Stimulated activated CD8-positive, alpha-beta memory T cell treated with anti-CD3 and anti-CD28 coated beads, Interleukin-15, amount 100 ng/mL, for 48 hours (primary cell): Measurements from ENCODE around the gene GLRA3.
"Not testable (repeated sequence)": the region's sequence is repeated elsewhere in the genome, so short reads cannot be mapped to it uniquely, and the experiment has no call there.

Source experiments
- DNase-seq, 2 donors: peaks; one replicate each; pipeline ENCODE4 v3.0.0-alpha.2; 2020; ENCODE audit warnings: low read depth in 2 of 2

Gene GLRA3

DNA sequence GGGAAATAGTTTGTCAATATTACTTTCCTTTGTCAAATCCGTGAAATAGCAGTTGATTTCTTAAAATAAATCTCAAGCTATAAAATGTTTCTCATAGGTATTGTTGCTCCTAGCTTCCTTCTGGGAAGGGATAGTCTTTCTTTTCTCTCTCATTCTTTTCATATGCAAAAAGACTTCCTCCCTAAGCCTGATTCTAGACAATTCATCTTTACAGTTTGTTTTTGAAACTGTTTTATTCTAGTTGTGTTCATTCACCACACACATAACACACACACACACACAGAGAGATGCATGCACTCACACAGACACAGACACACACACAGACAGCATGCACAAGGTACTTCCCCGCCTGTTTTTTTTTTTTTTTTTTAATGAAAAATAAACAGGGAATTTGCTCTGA is 18.2 kb downstream of the GLRA3 start:
- DNase-seq: no peak

DNA sequence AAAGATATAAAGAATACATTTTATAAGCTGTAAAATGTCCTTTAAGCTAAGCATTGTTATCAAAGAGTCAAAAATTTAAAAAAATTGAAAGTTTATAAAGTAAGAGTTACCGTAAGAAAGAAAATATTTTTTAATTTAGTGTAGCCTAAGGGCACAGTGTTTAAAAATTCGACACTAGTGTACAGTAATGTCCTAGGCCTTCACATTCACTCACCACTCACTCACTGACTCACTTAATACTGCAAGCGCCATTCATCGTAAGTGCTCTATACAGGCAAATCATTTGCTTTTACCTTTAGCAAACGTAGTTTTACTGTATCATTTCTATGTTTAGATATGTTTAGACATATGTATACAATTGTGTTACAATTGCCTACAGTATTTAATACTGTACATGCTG is 20.2 kb downstream of the GLRA3 start:
- no peak for DNase-seq

DNA sequence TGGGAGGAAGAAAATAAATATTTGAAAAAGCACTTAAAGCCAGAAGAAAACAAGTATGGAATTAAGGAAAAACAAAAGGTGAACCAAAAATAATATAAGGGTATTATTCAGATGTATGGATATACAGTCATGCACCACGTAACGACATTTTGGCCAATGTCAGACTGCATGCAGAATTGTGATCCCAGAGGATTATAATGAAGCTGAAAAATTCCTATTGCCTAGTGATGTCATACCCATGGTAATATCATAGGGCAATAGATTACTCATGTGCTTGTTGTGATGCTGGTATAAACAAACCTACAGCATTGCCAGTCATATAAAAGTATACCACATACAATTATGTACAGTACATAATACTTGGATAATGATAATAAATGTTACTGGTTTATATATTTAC is 20.9 kb downstream of the GLRA3 start:
- DNase-seq: no peak

DNA sequence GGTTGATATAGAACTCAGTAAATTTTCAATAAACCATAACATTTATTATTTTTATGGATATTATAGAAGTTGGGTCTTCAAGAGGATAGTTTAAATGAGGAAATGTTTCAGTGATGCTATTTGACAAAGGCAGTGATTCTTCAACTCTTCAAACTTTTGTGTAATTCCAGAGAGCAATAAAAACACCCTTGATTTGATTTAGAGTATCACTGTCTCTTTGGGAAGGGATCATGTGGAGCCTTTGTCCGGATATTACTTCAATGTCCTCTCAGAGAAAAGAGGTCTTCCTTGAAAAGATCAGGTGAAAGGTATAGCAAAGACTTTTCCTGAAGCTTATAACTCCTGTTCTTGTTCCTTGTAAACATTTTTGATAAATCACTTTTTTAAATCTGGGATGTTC is 23.3 kb downstream of the GLRA3 start:
- DNase-seq: no peak

DNA sequence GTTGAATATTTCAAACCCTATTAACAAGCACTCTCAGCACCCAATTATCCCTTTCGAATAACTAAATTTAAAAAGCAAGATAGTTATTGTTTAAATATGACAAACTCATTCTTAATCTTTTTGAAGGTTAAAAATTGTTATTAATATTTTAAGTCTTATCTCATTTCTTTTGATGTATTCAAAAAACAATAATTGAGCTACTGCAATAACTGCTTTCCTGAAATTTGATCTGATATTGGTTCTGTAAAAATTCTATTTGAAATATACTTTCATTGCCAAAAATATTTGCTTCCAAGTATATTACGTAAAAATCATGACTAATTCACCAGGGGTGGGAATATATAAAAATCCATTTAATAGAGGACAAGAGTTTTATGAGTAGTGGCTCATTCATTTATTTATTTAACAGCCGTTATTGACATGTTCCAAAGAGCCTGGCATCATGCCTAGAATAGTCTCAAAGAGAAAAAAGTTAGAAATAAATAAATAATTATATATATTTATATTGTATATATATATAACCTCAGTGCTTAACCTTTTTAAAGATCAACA is 34.4 kb downstream of the GLRA3 start:
- no peak for DNase-seq

DNA sequence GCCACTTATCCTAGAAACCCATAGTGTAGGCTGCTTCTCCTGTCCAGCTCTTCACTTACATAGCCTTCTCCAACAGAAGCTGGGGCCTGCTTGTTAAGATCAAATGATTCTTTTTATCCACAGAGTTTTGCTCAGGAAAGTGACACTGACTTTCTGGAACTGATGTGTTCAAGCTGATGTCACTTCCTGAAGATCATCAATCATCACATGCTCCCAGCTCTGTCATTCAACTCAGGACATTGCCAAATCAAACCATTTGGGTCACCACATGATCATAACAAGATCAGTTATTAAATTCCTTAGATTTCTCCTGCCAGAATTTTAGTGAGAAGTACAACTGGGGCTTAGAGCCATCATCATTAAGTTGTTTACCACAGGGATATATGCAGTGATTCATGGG is 39.4 kb downstream of the GLRA3 start:
- DNase-seq: no peak

DNA sequence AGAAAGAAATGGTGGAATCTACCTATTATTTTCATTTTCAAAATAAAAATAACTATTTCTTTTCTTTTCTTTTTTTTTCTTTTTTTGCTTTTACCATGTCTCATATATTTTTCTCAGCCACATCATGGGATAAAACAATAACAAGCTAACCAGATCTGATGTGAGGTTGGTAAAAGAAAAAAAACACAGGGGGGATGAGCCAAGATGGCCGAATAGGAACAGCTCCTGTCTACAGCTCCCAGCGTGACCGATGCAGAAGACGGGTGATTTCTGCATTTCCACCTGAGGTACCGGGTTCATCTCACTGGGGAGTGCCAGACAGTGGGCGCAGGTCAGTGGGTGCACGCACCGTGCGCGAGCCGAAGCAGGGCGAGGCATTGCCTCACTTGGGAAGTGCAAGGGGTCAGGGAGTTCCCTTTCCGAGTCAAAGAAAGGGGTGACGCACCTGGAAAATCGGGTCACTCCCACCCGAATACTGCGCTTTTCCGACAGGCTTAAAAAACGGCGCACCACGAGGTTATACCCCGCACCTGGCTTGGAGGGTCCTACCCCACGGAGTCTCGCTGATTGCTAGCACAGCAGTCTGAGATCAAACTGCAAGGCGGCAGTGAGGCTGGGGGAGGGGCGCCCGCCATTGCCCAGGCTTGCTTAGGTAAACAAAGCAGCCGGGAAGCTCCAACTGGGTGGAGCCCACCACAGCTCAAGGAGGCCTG is 50.6 kb downstream of the GLRA3 start:
- DNase-seq: not testable (repeated sequence)

DNA sequence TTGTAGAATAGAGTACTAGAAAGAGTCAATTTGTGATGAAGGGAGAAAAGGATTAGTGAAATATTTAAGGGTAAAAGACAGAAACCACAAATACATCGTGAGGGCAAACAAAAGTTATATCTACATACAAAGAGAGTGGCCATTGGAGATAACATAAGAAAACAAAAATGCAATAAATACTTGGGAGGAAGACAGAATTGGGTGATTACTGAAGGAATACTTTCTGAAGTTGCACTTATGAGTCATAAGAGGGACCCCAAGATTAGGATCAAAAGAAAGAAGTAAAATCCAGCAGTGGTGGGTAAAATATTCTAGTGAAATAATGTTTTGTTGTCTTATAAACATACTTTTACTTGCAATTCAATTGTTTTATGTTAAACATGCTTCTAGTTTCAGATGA is 53.7 kb downstream of the GLRA3 start:
- no peak for DNase-seq

DNA sequence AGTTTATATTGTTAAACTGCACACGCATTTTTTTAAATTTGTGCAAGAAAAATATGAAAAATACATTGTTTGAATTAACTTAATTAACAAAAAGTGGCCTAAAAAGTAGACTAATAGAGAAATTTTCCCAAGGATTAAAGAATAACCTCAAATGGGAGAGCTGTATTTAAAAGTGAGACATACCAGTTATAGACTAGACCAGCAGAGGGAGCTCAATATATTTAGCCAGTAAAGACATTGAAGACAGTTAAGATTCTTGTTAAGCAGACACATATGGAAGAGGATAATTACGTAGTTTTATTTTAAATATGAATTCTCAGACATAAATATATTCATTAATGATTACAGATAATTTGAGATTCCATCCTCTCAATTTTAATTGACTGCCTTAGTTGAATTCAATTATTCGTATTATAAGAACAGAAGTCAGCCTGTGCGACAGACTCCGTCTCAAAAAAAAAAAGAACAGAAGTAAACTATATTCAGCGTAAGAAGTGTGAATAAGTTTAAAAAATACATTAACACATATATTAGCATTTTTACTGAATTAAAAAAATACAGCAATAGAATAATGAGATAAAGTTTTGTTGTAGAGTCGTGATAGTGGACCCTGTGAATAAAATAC is 64.8 kb downstream of the GLRA3 start:
- DNase-seq: no peak

DNA sequence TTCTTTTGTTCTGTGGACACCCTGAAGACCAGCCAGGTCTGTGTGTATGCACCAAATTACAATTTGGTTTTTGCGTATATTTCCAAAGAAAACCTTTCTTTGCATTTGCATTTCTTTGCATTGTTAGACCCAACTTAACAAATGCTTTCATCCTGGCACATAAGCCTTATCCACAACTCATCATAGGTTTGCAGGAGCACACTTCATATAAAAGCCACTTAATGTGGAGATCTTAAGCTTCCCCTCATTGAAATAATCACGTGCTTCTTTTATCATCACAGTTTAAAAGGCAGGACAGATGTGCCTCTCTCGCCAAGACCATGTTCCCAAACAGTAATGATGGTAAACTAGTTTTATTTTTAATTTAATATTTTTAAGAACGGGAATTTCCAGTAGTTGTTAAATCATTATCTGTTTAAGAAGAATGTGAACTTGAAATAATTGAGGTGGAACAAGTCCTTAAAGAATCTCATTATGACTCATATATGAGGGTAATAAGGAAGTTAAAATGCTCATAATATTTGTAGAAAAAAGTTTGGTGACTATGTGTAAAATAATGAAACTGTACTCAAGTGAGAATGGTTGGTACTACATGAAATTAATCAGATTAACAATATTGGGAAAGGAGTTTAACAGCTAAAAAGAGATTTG is 65.5 kb downstream of the GLRA3 start:
- no peak for DNase-seq

DNA sequence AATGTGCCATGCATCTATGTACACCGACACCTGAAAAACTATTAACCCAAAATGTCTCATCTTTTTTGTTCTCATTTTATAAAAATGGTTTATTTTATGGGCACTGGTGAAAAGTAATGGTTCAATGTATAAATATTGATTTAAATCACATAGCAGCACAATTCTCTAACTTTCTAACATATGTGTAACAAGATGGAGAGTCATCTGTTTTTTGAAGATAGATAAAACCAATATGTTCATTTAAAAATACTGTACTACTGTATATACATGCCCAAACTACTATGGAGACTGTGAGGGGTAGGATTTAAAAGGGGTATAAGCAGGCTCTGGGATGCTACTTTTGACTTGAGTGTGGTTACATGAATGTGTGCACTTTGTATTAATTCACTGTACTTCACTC is 67.6 kb downstream of the GLRA3 start:
- no peak for DNase-seq

DNA sequence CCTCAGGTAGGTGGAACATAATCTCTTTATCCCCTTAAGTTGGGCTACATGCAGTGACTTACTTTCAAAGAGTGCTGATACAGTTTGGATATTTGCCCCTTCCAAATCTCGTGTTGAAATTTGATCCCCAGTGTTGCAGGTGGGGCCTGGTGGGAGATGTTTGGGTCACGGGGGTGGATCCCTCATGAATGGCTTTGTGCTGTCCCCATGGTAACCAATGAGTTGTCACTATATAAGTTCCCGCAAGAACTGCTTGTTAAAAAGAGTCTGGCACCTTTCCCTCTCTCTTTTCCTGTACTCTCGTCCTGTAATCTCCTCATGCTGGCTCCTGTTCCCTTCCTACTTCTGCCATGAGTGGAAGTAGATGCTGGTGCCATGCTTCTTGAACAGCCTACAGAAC is 71.3 kb downstream of the GLRA3 start:
- DNase-seq: no peak

DNA sequence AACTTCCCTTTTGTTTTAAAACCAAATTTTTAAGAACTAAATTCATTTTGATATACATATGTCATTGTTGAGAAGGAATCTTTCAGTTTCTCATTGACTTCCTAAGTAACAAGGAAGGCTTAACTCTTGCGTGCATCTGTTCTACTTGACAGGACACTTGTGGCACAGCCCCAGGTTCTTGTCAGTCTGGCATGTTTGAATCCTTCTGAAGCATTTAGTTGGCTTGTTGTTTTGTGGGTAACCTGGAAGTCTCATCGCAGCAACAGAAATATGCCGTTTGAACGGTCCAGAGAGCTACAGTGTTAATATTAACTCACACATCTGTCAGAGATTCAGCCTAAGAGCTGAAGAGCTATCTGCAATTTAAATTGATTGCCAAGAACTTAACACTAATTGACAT is 76.0 kb downstream of the GLRA3 start:
- no peak for DNase-seq

DNA sequence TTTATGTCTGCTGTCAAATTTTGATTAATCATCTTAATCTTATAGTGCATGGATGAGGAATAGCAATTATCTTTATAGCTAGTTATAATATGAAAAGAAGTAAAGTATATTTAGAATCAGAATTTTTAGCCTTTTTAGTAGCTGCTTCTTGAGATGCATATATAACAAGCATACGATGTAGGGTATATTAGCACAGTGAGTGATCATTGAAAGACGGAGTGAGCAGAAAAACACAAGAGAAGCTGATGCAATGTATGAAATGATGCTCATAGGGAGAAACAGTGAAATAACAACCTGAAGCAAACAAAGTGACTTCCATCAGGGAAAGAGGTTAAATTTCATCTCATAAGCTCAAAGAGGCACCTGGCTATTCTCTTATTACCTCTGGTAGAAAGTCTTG is 77.0 kb downstream of the GLRA3 start:
- DNase-seq: no peak

DNA sequence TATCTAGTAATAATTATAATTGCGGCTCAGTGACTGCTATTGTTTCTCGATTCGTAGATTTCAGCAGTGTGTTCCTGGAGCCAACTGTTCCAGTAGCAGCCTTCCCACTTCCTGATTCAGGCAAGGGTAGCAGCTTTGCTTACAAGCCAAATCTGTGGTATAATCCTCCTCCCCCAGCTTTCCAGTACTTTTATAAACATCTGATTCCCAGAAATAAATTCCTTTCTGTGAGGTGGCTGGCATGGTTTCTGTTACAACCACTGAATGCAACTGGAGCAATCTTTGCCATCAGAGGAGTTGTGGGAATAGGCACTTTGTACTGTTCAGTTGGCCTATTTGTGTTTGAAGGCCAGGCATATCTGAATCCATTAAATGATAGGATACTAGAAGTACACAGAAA is 80.0 kb downstream of the GLRA3 start:
- DNase-seq: no peak

DNA sequence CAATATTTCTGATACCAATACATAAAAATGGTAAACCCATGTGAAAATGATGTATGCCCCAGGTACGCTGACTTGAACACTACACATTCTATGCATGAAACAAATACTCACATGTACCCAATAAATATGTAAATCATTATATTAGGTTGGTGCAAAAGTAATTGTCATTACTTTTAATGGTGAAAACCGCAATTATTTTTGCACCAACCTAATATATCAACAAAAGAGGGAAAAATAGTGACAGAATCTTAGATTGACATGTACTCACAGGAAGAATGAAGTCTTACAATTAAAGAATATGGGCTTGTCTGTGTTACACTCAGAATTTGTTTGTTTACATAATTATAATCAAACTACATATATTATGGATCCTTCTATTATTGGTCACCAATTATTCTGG is 82.3 kb downstream of the GLRA3 start:
- no peak for DNase-seq

DNA sequence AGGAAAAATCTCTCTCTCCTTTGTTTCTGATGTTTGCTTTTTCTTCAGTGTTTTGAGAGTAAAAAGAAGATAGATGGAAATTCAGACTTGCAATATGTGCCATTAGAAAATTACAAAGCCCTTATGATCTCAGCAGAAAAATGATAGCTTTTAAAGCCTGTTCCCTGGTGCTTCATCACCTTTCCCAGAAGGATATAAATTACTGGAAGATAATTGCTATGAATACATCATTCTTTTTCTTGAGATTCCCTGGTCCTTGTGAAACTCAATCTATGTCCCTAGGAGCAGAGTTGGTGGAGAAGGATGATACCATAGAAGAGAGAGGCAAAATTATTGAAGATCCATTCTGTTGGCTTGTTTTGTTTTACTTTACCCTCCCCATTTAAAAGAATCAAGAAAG is 86.5 kb downstream of the GLRA3 start:
- DNase-seq: no peak

DNA sequence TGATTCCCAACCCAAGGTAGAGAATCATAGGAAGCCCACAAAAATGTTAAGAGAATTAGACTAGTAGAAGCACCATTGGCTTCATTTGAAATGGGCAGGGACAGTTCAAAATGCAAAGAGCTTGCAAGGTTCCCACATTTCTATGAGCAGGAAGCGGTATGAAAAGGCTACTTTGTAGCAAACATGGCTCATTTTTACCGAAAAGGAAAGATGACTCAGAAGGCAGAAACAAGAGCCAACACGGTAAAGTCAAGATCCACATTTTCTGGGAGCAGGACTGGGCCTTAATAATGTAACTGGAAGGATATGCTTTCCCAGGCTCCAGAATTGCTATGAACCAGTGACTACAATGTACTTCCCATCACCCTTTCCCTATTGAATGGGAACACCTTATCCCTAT is 89.5 kb downstream of the GLRA3 start:
- DNase-seq: no peak

DNA sequence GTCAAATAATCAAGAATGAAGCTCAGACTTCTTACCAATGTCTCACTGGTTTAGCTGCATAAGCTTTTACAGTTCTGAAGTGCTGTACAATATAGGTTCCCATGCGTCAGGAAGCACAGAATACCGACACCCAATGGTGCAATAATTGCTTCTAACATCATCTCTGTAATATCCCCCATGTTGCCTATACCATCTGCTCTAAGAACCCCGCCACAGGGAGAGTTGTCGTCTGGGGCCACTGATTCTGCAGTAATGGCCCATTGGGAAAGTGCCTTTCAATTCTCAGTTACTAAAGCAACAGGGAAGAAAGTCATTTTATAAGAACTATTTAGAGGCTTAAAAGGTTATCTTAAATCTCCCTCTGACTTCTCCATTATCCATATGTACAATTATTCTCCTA is 94.9 kb downstream of the GLRA3 start:
- no peak for DNase-seq

DNA sequence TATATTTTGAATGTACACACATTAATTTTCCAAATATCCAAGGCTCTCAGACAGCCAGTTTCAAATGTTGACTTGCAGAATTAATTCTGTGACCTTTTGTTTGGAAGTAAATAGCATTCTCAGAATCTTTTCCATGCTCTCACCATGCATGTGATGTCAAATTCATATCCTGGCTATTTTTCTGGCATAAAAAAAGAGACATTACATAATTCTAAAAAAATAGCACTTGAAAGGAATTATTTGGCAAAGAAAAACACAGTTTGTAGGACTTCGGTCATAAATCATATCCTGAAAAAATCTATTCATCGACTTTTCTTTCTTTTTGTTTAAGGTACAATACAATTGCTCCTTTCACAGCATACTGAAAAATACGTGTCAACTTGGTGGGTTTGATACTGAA is 111.2 kb downstream of the GLRA3 start:
- DNase-seq: no peak

DNA sequence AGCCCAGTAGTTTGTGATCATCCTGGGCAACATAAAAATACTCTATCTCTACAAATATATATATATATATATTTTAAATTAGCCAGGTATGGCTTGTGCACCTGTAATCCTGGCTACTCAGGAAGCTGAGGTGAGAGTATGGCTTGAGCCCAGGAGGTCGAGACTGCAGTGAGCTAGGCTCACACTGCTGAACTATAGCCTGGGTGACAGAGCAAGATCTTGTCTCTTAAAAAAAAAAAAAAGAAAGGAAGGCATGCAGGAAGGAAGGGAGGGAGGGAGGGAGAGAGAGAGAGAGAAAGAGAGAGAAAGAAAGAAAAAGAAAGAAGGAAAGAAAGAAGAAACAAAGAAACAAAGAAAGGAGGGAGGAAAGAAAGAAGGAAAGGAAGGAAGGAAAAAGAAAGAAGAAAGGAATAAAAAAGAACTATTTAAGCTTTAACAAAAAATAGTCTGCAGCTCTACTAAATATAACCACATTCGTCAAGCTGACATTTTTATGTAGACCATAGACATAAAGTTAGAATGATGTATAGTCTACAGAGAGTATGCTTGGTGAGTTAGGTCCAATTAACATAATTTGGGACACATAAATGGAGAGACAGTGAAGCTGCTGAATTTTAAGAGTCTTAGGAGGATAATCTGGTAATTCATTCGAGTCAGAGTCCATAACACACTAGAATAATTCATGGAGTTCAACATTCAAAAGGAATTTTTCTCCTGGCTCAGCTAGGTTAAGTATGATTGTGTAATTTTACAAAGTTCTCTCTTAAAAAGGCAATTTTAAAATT is 111.9 kb downstream of the GLRA3 start:
- no peak for DNase-seq
